Smooth muscle cell (in vitro differentiated cells): Measurements from ENCODE around the gene YIPF2. TPM values are rescaled to one million over a fixed set of nuclear protein-coding genes. Genes with fewer than 3 reads are reported as not detected.

ENCODE experiments used
- DNase-seq: peaks from one replicate; lab custom pipeline; 2025; ENCODE audit not compliant: unreplicated experiment; lab: John Stamatoyannopoulos, UW
- H2AFZ ChIP-seq: fragments of 200-600 bp; sonication (generic); 2 replicates; pipeline ENCODE4 v1.6.0; 2016; ENCODE audit warnings: antibody characterized with exemption, low read depth, mild to moderate bottlenecking
- H3F3A ChIP-seq: fragments of 200-600 bp; sonication (generic); 2 replicates; pipeline ENCODE4 v1.6.0; 2017; ENCODE audit warnings: antibody characterized with exemption, low read depth
- H3K27ac ChIP-seq: fragments of 200-600 bp; sonication (generic); 2 replicates; pipeline ENCODE4 v1.5.1; 2016; ENCODE audit warnings: low read depth, mild to moderate bottlenecking
- H3K27me3 ChIP-seq: fragments of 200-600 bp; sonication (generic); 2 replicates; pipeline ENCODE4 v1.6.1; 2016; ENCODE audit warnings: low read depth, mild to moderate bottlenecking
- H3K36me3 ChIP-seq: fragments of 200-600 bp; sonication (generic); 2 replicates; pipeline ENCODE4 v1.5.1; 2016; ENCODE audit warnings: low read depth
- H3K4me1 ChIP-seq: fragments of 200-600 bp; sonication (generic); 2 replicates; pipeline ENCODE4 v1.5.1; 2016; ENCODE audit warnings: low read depth
- H3K4me2 ChIP-seq: fragments of 200-600 bp; sonication (generic); 2 replicates; pipeline ENCODE4 v1.6.0; 2016; ENCODE audit warnings: mild to moderate bottlenecking
- H3K4me3 ChIP-seq: fragments of 200-600 bp; sonication (generic); 2 replicates; pipeline ENCODE4 v1.5.1; 2016; ENCODE audit warnings: mild to moderate bottlenecking
- H3K79me2 ChIP-seq: fragments of 200-600 bp; sonication (generic); 2 replicates; pipeline ENCODE4 v1.6.0; 2016; ENCODE audit warnings: low read depth, mild to moderate bottlenecking
- H3K9ac ChIP-seq: fragments of 200-600 bp; sonication (generic); 2 replicates; pipeline ENCODE4 v1.6.0; 2016; ENCODE audit warnings: low read depth
- H3K9me3 ChIP-seq: fragments of 200-600 bp; sonication (generic); replicated peaks from 2 replicates; pipeline ENCODE4 v1.5.1; 2016; ENCODE audit warnings: low read depth
- H4K20me1 ChIP-seq: fragments of 200-600 bp; sonication (generic); 2 replicates; pipeline ENCODE4 v1.6.0; 2016; ENCODE audit warnings: low read depth
- WGBS: methylation state at CpG from one replicate; pipeline ENCODE4 v1.1.7; 2016; ENCODE audit warnings: low lambda C conversion rate; 5-methylcytosine and 5-hydroxymethylcytosine counted together
- polyA plus RNA-seq: library from polyadenylated mRNA; unstranded; fragments of >200 nt; fragmentation: Nextera tagmentation; extraction: Ambion mirVana; gene quantifications from 2 replicates; pipeline ENCODE4 v1.2.1, GENCODE V29; 2016
- total RNA-seq: library from RNA; depleted of rRNA; stranded (reverse); fragments of >200 nt; gene quantifications from 2 replicates; pipeline ENCODE4 v1.2.3, GENCODE V29; 2014
- TF ChIP-seq, protein P1 (sequence below): fragments of 200-600 bp; sonication (generic); IDR thresholded peaks from 2 replicates; pipeline ENCODE4 v1.5.1; 2017; ENCODE audit warnings: borderline replicate concordance, mild to moderate bottlenecking, antibody characterized with exemption; ENCODE audit not compliant: insufficient read depth, poor library complexity, severe bottlenecking

The YIPF2 gene
- total and polyA plus RNA-seq, 2 experiments from 2014 or later, result 90.6 to 106 TPM

DNA sequence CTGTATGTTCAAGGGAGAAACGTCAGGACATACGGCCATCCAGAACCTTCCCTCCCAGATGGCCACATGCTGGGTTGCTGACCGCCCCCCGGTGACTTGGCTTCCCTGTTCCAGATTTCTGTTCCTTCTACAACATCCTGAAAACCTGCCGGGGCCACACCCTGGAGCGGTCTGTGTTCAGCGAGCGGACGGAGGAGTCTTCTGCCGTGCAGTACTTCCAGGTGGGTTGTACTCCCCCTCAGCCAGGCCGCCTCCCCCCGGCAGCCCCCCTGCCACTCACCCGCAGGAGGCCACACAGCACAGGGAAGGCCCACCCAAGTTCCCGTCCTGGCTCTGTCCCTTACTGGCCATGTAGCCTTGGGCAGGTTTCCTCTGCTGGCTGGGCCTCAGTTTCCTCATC, 20.5 kb downstream of the YIPF2 start:
- no peaks in the 10 kb centered on the region for H3K27me3 ChIP-seq

DNA sequence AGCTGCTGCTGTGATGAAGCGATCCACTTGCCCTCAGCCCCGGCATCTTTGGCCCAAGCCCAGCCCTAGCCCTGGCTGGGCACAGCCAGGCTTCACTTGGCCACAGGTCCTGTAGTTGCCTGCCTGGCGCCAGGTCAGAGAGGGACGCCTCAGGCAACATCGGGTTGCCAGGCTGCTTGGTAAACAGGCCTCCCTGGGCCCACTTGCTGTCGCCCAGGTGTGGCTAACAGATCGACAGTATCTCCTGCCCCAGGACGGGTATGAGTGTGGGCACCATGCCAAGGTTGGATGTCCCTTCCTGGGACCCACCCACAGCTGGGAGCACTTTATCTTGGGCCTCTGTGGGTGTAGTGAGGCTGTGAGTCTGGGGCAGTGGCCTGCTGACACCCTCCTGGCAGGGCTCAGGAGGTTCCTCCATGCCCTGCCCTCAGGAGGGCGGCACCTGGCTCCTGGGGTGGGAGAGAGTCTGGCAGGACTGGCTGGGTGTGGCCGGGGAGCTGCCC, 29.2 kb downstream of the YIPF2 start:
- Histone ChIP-seq H4K20me1 (peaks cover 95% of the 10 kb centered on the region), H2AFZ (no peak overlapping the region), H3K4me3 (no peak overlapping the region), H3F3A (no peaks in the 10 kb centered on the region), H3K4me1 (no peaks in the 10 kb centered on the region), H3K27me3 (no peaks in the 10 kb centered on the region), H3K79me2 (peaks cover 91% of the 10 kb centered on the region), H3K27ac (no peak overlapping the region), H3K9ac (no peak overlapping the region), H3K4me2 (no peak overlapping the region), H3K36me3 (no peaks in the 10 kb centered on the region), H3K9me3 (no peaks in the 10 kb centered on the region)
- 95% methylated on average over 10 of the region's 10 CpGs for WGBS
- DNase-seq, result no peak
- TF ChIP-seq, protein P1, sequence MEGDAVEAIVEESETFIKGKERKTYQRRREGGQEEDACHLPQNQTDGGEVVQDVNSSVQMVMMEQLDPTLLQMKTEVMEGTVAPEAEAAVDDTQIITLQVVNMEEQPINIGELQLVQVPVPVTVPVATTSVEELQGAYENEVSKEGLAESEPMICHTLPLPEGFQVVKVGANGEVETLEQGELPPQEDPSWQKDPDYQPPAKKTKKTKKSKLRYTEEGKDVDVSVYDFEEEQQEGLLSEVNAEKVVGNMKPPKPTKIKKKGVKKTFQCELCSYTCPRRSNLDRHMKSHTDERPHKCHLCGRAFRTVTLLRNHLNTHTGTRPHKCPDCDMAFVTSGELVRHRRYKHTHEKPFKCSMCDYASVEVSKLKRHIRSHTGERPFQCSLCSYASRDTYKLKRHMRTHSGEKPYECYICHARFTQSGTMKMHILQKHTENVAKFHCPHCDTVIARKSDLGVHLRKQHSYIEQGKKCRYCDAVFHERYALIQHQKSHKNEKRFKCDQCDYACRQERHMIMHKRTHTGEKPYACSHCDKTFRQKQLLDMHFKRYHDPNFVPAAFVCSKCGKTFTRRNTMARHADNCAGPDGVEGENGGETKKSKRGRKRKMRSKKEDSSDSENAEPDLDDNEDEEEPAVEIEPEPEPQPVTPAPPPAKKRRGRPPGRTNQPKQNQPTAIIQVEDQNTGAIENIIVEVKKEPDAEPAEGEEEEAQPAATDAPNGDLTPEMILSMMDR, result no peak

More for the DNA sequence above, 20.5 kb downstream of the YIPF2 start:
- 95% methylated on average over 14 of the region's 14 CpGs for WGBS
- H3K4me1 ChIP-seq, result no peaks in the 10 kb centered on the region
- no peak overlapping the region for H3K27ac ChIP-seq
- peaks cover 5% of the 10 kb centered on the region for H3K36me3 ChIP-seq
- H3K4me3 ChIP-seq, result no peak overlapping the region
- H3K4me2 ChIP-seq, result no peak overlapping the region
- no peak for DNase-seq
- no peak overlapping the region for H3K9ac ChIP-seq
- H4K20me1 ChIP-seq, result peaks cover 51% of the 10 kb centered on the region
- peaks cover 19% of the 10 kb centered on the region for H3K79me2 ChIP-seq
- TF ChIP-seq, protein P1, result no peak
- no peaks in the 10 kb centered on the region for H3F3A ChIP-seq
- no peaks in the 10 kb centered on the region for H3K9me3 ChIP-seq
- H2AFZ ChIP-seq, result no peak overlapping the region

DNA sequence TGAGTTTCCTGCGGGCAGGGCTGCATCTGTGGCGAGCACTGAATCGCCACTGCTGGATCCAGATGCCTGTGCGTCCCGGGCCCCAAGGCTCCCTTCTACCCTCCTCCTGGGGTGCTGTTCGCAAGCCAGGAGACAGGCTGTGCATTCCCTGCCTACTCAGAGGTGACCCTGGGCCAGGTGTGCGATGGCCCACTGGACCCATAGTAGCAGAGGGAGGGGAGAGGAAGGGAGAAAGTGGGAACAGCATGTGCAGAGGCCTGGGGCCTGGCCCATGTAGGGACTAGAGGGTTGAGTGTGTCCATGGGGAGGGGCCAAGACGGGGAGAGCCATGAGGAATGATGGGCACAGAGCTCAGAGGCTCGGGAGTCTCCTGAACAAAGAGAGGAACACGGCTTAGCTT, 29.8 kb downstream of the YIPF2 start:
- no peaks in the 10 kb centered on the region for H3F3A ChIP-seq
- no peaks in the 10 kb centered on the region for H3K4me1 ChIP-seq
- TF ChIP-seq, protein P1, result no peak
- DNase-seq, result no peak
- no peaks in the 10 kb centered on the region for H3K36me3 ChIP-seq
- H3K27ac ChIP-seq, result no peak overlapping the region
- peaks cover 95% of the 10 kb centered on the region for H4K20me1 ChIP-seq
- H3K79me2 ChIP-seq, result peaks cover 90% of the 10 kb centered on the region
- no peak overlapping the region for H2AFZ ChIP-seq
- no peak overlapping the region for H3K4me3 ChIP-seq
- 95% methylated on average over 10 of the region's 10 CpGs for WGBS
- no peak overlapping the region for H3K9ac ChIP-seq
- H3K4me2 ChIP-seq, result no peak overlapping the region
- H3K27me3 ChIP-seq, result no peaks in the 10 kb centered on the region
- H3K9me3 ChIP-seq, result no peaks in the 10 kb centered on the region

DNA sequence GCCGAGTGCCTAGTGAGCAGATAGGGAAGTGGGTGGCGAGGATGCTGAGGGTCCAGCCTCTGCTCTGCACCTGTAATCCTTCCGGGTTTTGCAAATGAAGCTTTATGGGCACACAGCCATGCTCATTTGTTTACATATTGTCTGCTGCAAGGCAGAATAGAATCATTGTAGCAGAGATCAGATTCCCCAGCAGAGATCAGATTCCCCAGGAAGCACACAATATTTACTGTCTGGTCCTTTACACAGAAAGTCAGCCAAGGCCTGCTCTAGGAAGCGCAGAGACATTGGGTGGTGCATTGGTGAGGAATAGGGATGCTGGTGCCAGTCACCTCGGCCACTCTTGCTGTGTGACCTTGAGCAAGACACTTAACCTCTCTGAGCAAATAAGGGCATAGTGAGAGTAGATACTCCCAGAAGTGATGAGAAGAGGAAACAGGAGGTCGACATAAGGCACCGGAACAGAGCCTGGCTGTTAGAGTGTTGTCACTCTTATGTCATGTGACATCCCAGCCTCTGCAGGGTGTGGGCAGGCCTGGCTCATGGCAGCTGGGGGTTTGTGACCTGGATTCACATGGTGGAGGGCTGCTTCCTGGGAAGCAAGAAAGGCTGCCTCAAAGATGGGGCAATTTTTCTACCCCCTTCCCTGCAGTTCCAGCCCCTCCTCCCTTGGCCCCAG, 31.4 kb downstream of the YIPF2 start:
- TF ChIP-seq, protein P1, result no peak
- H3K9ac ChIP-seq, result no peak overlapping the region
- H3K9me3 ChIP-seq, result no peaks in the 10 kb centered on the region
- H3K4me1 ChIP-seq, result no peaks in the 10 kb centered on the region
- no peaks in the 10 kb centered on the region for H3F3A ChIP-seq
- H3K27ac ChIP-seq, result no peak overlapping the region
- H3K27me3 ChIP-seq, result no peaks in the 10 kb centered on the region
- H4K20me1 ChIP-seq, result peaks cover 99% of the 10 kb centered on the region
- no peaks in the 10 kb centered on the region for H3K36me3 ChIP-seq
- no peak overlapping the region for H2AFZ ChIP-seq
- DNase-seq, result no peak
- 85% methylated on average over 7 of the region's 7 CpGs for WGBS
- H3K4me2 ChIP-seq, result no peak overlapping the region
- H3K79me2 ChIP-seq, result peaks cover 90% of the 10 kb centered on the region
- no peak overlapping the region for H3K4me3 ChIP-seq
